Panc1 (cell line): ENCODE results near the gene PRCC.

ENCODE experiments used
- POLR2AphosphoS5 ChIP-seq: IDR thresholded peaks from 2 replicates; pipeline ENCODE4 v1.6.1; 2012; ENCODE audit warnings: mild to moderate bottlenecking, low read depth, low read length, moderate library complexity
- TF ChIP-seq, protein P1 (sequence below): fragments of 450-650 bp; IDR thresholded peaks from 2 replicates; pipeline ENCODE4 v1.5.1; 2017; ENCODE audit warnings: mild to moderate bottlenecking

DNA sequence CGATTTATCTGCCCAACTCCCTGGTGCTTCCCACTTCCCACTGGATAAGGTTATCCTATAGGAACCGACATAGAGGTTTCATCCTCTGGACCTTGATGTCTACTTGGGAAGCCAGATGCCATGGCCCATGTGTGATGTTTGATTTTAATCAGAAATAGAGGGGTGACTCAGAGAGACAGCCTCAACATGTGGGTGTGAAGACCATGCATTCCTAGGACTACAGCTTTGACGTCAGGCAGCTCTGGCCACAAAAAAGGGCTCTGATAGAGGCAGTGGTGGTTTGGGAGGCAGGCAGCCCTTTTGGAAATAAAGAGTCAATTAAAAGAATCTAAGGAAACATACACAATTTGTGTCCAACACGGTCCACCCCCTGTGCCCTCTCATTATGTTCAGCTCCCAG, 54.5 kb downstream of the PRCC start:
- TF ChIP-seq, protein P1, sequence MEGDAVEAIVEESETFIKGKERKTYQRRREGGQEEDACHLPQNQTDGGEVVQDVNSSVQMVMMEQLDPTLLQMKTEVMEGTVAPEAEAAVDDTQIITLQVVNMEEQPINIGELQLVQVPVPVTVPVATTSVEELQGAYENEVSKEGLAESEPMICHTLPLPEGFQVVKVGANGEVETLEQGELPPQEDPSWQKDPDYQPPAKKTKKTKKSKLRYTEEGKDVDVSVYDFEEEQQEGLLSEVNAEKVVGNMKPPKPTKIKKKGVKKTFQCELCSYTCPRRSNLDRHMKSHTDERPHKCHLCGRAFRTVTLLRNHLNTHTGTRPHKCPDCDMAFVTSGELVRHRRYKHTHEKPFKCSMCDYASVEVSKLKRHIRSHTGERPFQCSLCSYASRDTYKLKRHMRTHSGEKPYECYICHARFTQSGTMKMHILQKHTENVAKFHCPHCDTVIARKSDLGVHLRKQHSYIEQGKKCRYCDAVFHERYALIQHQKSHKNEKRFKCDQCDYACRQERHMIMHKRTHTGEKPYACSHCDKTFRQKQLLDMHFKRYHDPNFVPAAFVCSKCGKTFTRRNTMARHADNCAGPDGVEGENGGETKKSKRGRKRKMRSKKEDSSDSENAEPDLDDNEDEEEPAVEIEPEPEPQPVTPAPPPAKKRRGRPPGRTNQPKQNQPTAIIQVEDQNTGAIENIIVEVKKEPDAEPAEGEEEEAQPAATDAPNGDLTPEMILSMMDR, result no peak
- no peak for TF ChIP-seq POLR2AphosphoS5
